WTC11 (cell line): ENCODE measurements around the gene ACOT13. TPM values are rescaled to one million over a fixed set of nuclear protein-coding genes. Genes with fewer than 3 reads are reported as not detected.

Experiments
- ATAC-seq: fragments of 200-7000 bp; cut with Tn5 transposase; 2 replicates; pipeline ENCODE4 v1.10.0; 2021; ENCODE audit warnings: mild to moderate bottlenecking, moderate library complexity
- Bru-seq: library from RNA; stranded (reverse); fragments of 400-500 nt; gene quantifications from one replicate; lab custom pipeline; 2021; lab: Mats Ljungman, UMichigan
- CTCF ChIA-PET: fragments of 300-600 bp; sonication (Branson Sonifier 250); formaldehyde crosslinking; loops from one replicate; lab custom pipeline; 2021; ENCODE audit warnings: antibody characterized with exemption; lab: Charles Lee
- POLR2A ChIA-PET: fragments of 350-600 bp; sonication (Branson Sonifier 250); formaldehyde crosslinking; loops from one replicate; lab custom pipeline; 2021; ENCODE audit warnings: antibody characterized with exemption; lab: Charles Lee
- DNase-seq: peaks from one replicate; pipeline ENCODE4 v3.0.0; 2021; ENCODE audit warnings: low spot score
- H3K27ac Mint-ChIP-seq: 2 replicates; pipeline ENCODE4 v1.8.0; 2021; ENCODE audit warnings: mixed read lengths
- H3K27me3 Mint-ChIP-seq: 2 replicates; pipeline ENCODE4 v1.8.0; 2021; ENCODE audit warnings: low read depth, mild to moderate bottlenecking, moderate library complexity, mixed read lengths
- H3K36me3 Mint-ChIP-seq: 2 replicates; pipeline ENCODE4 v1.8.0; 2021; ENCODE audit warnings: mixed read lengths
- H3K4me1 Mint-ChIP-seq: 2 replicates; pipeline ENCODE4 v1.8.0; 2022; ENCODE audit warnings: mixed read lengths
- H3K4me3 Mint-ChIP-seq: 2 replicates; pipeline ENCODE4 v1.8.0; 2021; ENCODE audit warnings: mild to moderate bottlenecking, moderate library complexity, mixed read lengths
- H3K9me3 Mint-ChIP-seq: 2 replicates; pipeline ENCODE4 v1.8.0; 2021; ENCODE audit warnings: mixed read lengths
- E2F1 ChIP-seq: sonication (generic); formaldehyde crosslinking; IDR thresholded peaks from 2 replicates; pipeline ENCODE4 v1.8.0; 2022; ENCODE audit warnings: mild to moderate bottlenecking, missing genetic modification reagents
- ETV6 ChIP-seq: sonication (generic); formaldehyde crosslinking; IDR thresholded peaks from 2 replicates; pipeline ENCODE4 v1.8.1; 2022; ENCODE audit warnings: mild to moderate bottlenecking, missing genetic modification reagents
- FOXP1 ChIP-seq: sonication (generic); formaldehyde crosslinking; IDR thresholded peaks from 2 replicates; pipeline ENCODE4 v1.8.0; 2022; ENCODE audit warnings: missing genetic modification reagents, mild to moderate bottlenecking, moderate library complexity, borderline replicate concordance
- HMGXB4 ChIP-seq: sonication (generic); formaldehyde crosslinking; IDR thresholded peaks from 2 replicates; pipeline ENCODE4 v1.8.1; 2023; ENCODE audit warnings: mild to moderate bottlenecking, moderate library complexity, missing genetic modification reagents
- JUN ChIP-seq: sonication (generic); formaldehyde crosslinking; IDR thresholded peaks from 2 replicates; pipeline ENCODE4 v1.8.0; 2023; ENCODE audit warnings: mild to moderate bottlenecking, missing genetic modification reagents
- NFATC4 ChIP-seq: fragments of 250-450 bp; sonication (Bioruptor Pico); IDR thresholded peaks from 2 replicates; pipeline ENCODE4 v1.9.0; 2021; ENCODE audit warnings: mild to moderate bottlenecking
- NFE2L1 ChIP-seq: sonication (generic); formaldehyde crosslinking; IDR thresholded peaks from 2 replicates; pipeline ENCODE4 v1.8.1; 2023; ENCODE audit warnings: missing genetic modification reagents
- PRRX2 ChIP-seq: fragments of 250-450 bp; sonication (Bioruptor Pico); IDR thresholded peaks from 2 replicates; pipeline ENCODE4 v1.8.0; 2021; ENCODE audit warnings: mild to moderate bottlenecking
- SMAD3 ChIP-seq: sonication (generic); formaldehyde crosslinking; IDR thresholded peaks from 2 replicates; pipeline ENCODE4 v1.8.0; 2022; ENCODE audit warnings: missing genetic modification reagents, mild to moderate bottlenecking, borderline replicate concordance
- SP1 ChIP-seq: sonication (generic); formaldehyde crosslinking; conservative IDR thresholded peaks from 2 replicates; pipeline ENCODE4 v1.8.1; 2022; ENCODE audit warnings: missing genetic modification reagents
- ZNF138 ChIP-seq: sonication (generic); formaldehyde crosslinking; conservative IDR thresholded peaks from 2 replicates; pipeline ENCODE4 v1.8.1; 2022; ENCODE audit warnings: mild to moderate bottlenecking, moderate library complexity, missing genetic modification reagents
- ZNF396 ChIP-seq: fragments of 250-450 bp; sonication (Bioruptor Pico); IDR thresholded peaks from 2 replicates; pipeline ENCODE4 v1.8.0; 2021; ENCODE audit warnings: mild to moderate bottlenecking, moderate library complexity, borderline replicate concordance
- ZNF416 ChIP-seq: fragments of 250-450 bp; sonication (Bioruptor Pico); IDR thresholded peaks from 2 replicates; pipeline ENCODE4 v1.9.0; 2021; ENCODE audit warnings: mild to moderate bottlenecking, inconsistent platforms
- ZNF512 ChIP-seq: sonication (generic); formaldehyde crosslinking; IDR thresholded peaks from 2 replicates; pipeline ENCODE4 v1.8.1; 2022; ENCODE audit warnings: missing genetic modification reagents, borderline replicate concordance
- long read RNA-seq, 3 experiments: library from RNA in 1 of 3; library from capped mRNA in 1 of 3; library from polyadenylated mRNA in 1 of 3; unstranded in 2 of 3; stranded (forward) in 1 of 3; transcript quantifications; one replicate each; pipeline ENCODE4 v2.0.0, GENCODE V29; 2021
- total RNA-seq: library from RNA; stranded (reverse); gene quantifications from 3 replicates; pipeline ENCODE4 v1.2.3, GENCODE V29; 2021
- TF ChIP-seq, protein P1 (sequence below): sonication (generic); formaldehyde crosslinking; IDR thresholded peaks from 2 replicates; pipeline ENCODE4 v1.8.1; 2023; ENCODE audit warnings: mild to moderate bottlenecking, missing genetic modification reagents
- TF ChIP-seq, protein P2 (sequence below): fragments of 250-450 bp; sonication (Bioruptor Pico); conservative IDR thresholded peaks from 2 replicates; pipeline ENCODE4 v1.9.0; 2021; ENCODE audit warnings: mild to moderate bottlenecking
- TF ChIP-seq, protein P3 (sequence below): fragments of 200-600 bp; IDR thresholded peaks from 2 replicates; pipeline ENCODE4 v1.8.0; 2022; ENCODE audit warnings: antibody characterized with exemption
- TF ChIP-seq, protein P4 (sequence below): fragments of 250-450 bp; sonication (Bioruptor Pico); IDR thresholded peaks from 2 replicates; pipeline ENCODE4 v1.9.0; 2021; ENCODE audit warnings: moderate library complexity, mild to moderate bottlenecking, inconsistent platforms, borderline replicate concordance
- TF ChIP-seq, protein P5 (sequence below): sonication (generic); formaldehyde crosslinking; IDR thresholded peaks from 2 replicates; pipeline ENCODE4 v1.8.1; 2022; ENCODE audit warnings: mild to moderate bottlenecking, missing genetic modification reagents, moderate library complexity, borderline replicate concordance
- TF ChIP-seq, protein P6 (sequence below): fragments of 250-450 bp; sonication (Bioruptor Pico); IDR thresholded peaks from 2 replicates; pipeline ENCODE4 v1.9.0; 2021; ENCODE audit warnings: mild to moderate bottlenecking

Gene ACOT13
- total RNA-seq (54.0 to 64.0 TPM (median 62.8 TPM) in 3 replicates), Bru-seq, nascent RNA (percentile 81 among the genes with signal in this experiment)
- long read RNA-seq, experiment 1, full-length matches to known transcripts = 113 of 119 reads
- long read RNA-seq, experiment 1, partial matches to known transcripts = 3 of 119 reads
- long read RNA-seq, experiment 1, other reads (novel, unspliced or antisense) = 3 of 119 reads
- long read RNA-seq, experiment 2, full-length matches to known transcripts = 102 of 119 reads
- long read RNA-seq, experiment 2, partial matches to known transcripts = 6 of 119 reads
- long read RNA-seq, experiment 2, other reads (novel, unspliced or antisense) = 11 of 119 reads
- long read RNA-seq, experiment 3, full-length matches to known transcripts = 20 of 21 reads
- long read RNA-seq, experiment 3, partial matches to known transcripts = 0 of 21 reads
- long read RNA-seq, experiment 3, other reads (novel, unspliced or antisense) = 1 of 21 reads

GRCh38 chr6:24666641-24667377 is at the start of gene ACOT13, which contains the start of gene TDP2:
ACOT13 (plus strand) TSS chr6:24667077; CDS start chr6:24667264, 187 bp downstream.
TDP2 (minus strand) TSS chr6:24666899; CDS start chr6:24666862, 37 bp downstream.
- ChIA-PET CTCF (interaction anchor here (0.8 to 2.2 kb wide), 11 partner anchors 16 to 351 kb away, joined by 3 to 19 read pairs (median 7); partner anchors contain the start of gene KIAA0319), POLR2A (interaction anchor here (0.8 to 2.4 kb wide), 8 partner anchors 8 to 172 kb away, joined by 3 to 22 read pairs (median 4); partner anchors contain the start of genes ALDH5A1 and KIAA0319)
- ATAC-seq (peak; percentile 96), DNase-seq (peak; percentile 96)
- peaks cover 25% of the 10 kb centered on the region for H3K4me1 Mint-ChIP-seq
- peaks cover 70% of the 10 kb centered on the region for H3K36me3 Mint-ChIP-seq
- H3K27me3 Mint-ChIP-seq = peaks cover 6% of the 10 kb centered on the region; the same call in 1 of the 2 replicates
- H3K4me3 Mint-ChIP-seq = peak within 1 kb of the TSS; percentile 85
- H3K9me3 Mint-ChIP-seq = peaks cover 33% of the 10 kb centered on the region
- H3K27ac Mint-ChIP-seq = peak within 1 kb of the TSS; percentile 100
- TF ChIP-seq ETV6 (CRISPR knock-in tag) (peak; percentile 93), NFATC4 (CRISPR knock-in tag) (no peak), ZNF416 (CRISPR knock-in tag) (no peak), SMAD3 (CRISPR knock-in tag) (no peak), ZNF396 (CRISPR knock-in tag) (no peak), SP1 (peak; percentile 90; the same call in 1 of the 2 replicates), ZNF512 (CRISPR knock-in tag) (no peak), JUN (CRISPR knock-in tag) (0 out of 2 replicates have a peak, but pooled peaks have one; percentile 74), E2F1 (no peak), FOXP1 (peak; percentile 50; the same call in 1 of the 2 replicates), NFE2L1 (CRISPR knock-in tag) (peak; percentile 74; the same call in 1 of the 2 replicates), HMGXB4 (CRISPR knock-in tag) (peak; percentile 93), PRRX2 (no peak), ZNF138 (no peak)
- TF ChIP-seq, protein P1, sequence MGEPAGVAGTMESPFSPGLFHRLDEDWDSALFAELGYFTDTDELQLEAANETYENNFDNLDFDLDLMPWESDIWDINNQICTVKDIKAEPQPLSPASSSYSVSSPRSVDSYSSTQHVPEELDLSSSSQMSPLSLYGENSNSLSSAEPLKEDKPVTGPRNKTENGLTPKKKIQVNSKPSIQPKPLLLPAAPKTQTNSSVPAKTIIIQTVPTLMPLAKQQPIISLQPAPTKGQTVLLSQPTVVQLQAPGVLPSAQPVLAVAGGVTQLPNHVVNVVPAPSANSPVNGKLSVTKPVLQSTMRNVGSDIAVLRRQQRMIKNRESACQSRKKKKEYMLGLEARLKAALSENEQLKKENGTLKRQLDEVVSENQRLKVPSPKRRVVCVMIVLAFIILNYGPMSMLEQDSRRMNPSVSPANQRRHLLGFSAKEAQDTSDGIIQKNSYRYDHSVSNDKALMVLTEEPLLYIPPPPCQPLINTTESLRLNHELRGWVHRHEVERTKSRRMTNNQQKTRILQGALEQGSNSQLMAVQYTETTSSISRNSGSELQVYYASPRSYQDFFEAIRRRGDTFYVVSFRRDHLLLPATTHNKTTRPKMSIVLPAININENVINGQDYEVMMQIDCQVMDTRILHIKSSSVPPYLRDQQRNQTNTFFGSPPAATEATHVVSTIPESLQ (CRISPR knock-in tag) = no peak
- TF ChIP-seq, protein P2, sequence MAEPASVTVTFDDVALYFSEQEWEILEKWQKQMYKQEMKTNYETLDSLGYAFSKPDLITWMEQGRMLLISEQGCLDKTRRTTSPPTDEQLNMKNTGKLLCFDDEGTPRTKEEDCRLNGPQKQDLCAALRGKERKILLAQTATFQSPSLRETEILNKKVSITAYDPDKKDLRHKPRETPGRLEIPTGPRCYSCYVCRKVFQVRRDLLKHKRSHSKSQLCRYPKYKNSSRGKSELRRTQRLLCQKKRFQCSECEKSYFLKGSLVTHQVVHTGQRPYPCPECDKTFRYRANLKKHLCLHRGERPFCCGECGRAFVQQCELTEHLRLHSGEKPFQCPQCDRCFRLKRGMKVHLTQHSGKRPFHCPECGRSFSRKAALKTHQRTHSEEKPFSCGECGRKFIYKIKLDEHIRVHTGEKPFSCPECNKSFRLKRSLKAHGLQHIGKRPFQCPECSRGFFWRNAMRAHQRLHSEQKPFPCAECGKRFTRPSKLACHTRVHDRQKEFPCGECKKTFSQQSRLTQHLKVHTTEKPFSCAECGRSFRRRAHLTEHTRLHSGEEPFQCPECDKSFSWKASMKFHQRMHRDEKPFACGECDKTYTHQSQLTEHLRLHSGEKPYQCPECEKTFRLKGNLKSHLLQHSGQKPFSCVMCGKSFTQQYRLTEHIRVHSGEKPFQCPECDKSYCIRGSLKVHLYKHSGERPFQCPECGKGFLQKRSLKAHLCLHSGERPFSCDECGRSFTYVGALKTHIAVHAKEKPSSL (CRISPR knock-in tag) = no peak
- TF ChIP-seq, protein P3, sequence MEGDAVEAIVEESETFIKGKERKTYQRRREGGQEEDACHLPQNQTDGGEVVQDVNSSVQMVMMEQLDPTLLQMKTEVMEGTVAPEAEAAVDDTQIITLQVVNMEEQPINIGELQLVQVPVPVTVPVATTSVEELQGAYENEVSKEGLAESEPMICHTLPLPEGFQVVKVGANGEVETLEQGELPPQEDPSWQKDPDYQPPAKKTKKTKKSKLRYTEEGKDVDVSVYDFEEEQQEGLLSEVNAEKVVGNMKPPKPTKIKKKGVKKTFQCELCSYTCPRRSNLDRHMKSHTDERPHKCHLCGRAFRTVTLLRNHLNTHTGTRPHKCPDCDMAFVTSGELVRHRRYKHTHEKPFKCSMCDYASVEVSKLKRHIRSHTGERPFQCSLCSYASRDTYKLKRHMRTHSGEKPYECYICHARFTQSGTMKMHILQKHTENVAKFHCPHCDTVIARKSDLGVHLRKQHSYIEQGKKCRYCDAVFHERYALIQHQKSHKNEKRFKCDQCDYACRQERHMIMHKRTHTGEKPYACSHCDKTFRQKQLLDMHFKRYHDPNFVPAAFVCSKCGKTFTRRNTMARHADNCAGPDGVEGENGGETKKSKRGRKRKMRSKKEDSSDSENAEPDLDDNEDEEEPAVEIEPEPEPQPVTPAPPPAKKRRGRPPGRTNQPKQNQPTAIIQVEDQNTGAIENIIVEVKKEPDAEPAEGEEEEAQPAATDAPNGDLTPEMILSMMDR = 0 out of 2 replicates have a peak, but pooled peaks have one; percentile 16
- TF ChIP-seq, protein P4, sequence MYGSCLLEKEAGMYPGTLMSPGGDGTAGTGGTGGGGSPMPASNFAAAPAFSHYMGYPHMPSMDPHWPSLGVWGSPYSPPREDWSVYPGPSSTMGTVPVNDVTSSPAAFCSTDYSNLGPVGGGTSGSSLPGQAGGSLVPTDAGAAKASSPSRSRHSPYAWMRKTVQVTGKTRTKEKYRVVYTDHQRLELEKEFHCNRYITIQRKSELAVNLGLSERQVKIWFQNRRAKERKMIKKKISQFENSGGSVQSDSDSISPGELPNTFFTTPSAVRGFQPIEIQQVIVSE (CRISPR knock-in tag) = no peak
- TF ChIP-seq, protein P5, sequence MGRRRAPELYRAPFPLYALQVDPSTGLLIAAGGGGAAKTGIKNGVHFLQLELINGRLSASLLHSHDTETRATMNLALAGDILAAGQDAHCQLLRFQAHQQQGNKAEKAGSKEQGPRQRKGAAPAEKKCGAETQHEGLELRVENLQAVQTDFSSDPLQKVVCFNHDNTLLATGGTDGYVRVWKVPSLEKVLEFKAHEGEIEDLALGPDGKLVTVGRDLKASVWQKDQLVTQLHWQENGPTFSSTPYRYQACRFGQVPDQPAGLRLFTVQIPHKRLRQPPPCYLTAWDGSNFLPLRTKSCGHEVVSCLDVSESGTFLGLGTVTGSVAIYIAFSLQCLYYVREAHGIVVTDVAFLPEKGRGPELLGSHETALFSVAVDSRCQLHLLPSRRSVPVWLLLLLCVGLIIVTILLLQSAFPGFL (CRISPR knock-in tag) = no peak
- TF ChIP-seq, protein P6, sequence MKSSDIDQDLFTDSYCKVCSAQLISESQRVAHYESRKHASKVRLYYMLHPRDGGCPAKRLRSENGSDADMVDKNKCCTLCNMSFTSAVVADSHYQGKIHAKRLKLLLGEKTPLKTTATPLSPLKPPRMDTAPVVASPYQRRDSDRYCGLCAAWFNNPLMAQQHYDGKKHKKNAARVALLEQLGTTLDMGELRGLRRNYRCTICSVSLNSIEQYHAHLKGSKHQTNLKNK (CRISPR knock-in tag) = no peak
